ENCODE measurements around the gene AHCYL2.
"Not testable (repeated sequence)": the region's sequence is repeated elsewhere in the genome, so short reads cannot be mapped to it uniquely, and the experiment has no call there.

AHCYL2 gene

GRCh38 chr7:129401967-129402860, 177.4 kb downstream of the AHCYL2 start:
- Mint-ChIP-seq H3K4me3 (no peak overlapping the region), H3K36me3 (ENCODE audit: low read depth) (peaks cover 15% of the 10 kb centered on the region), H3K27ac (no peak overlapping the region), H3K4me1 (peaks cover 4% of the 10 kb centered on the region), H3K9me3 (no peaks in the 10 kb centered on the region), H3K27me3 (ENCODE audit: low read depth, poor library complexity) (peaks cover 3% of the 10 kb centered on the region)
- no peak for TF ChIP-seq CTCF (IDR thresholded peaks at IDR 0.05)
- DNase-seq, result no peak

- Mint-ChIP-seq H3K27me3 (ENCODE audit: low read depth, poor library complexity) (peaks cover 3% of the 10 kb centered on the region), H3K36me3 (ENCODE audit: low read depth) (peaks cover 28% of the 10 kb centered on the region), H3K27ac (no peak overlapping the region), H3K9me3 (no peaks in the 10 kb centered on the region), H3K4me3 (no peak overlapping the region), H3K4me1 (peaks cover 4% of the 10 kb centered on the region)
- no peak for DNase-seq
- no peak for TF ChIP-seq CTCF (IDR thresholded peaks at IDR 0.05)
These were observed 180.7 kb downstream of the AHCYL2 start for GRCh38 chr7:129405527-129405926.

- not testable (repeated sequence) for H3K4me1 Mint-ChIP-seq; H3K4me3 Mint-ChIP-seq; DNase-seq; H3K27me3 Mint-ChIP-seq (ENCODE audit: low read depth, poor library complexity); H3K27ac Mint-ChIP-seq
- H3K9me3 Mint-ChIP-seq, result peaks cover 12% of the 10 kb centered on the region
- H3K36me3 Mint-ChIP-seq (ENCODE audit: low read depth), result peaks cover 58% of the 10 kb centered on the region
These were observed 185.4 kb downstream of the AHCYL2 start for GRCh38 chr7:129410238-129410637.

- H3K27ac Mint-ChIP-seq, result no peak overlapping the region
- no peak overlapping the region for H3K4me3 Mint-ChIP-seq
- TF ChIP-seq CTCF (IDR thresholded peaks at IDR 0.05), result no peak
- H3K36me3 Mint-ChIP-seq (ENCODE audit: low read depth), result peaks cover 57% of the 10 kb centered on the region
- peaks cover 12% of the 10 kb centered on the region for H3K9me3 Mint-ChIP-seq
- no peaks in the 10 kb centered on the region for H3K4me1 Mint-ChIP-seq
- no peaks in the 10 kb centered on the region for H3K27me3 Mint-ChIP-seq (ENCODE audit: low read depth, poor library complexity)
- DNase-seq, result no peak
These were observed 187.7 kb downstream of the AHCYL2 start for GRCh38 chr7:129412501-129412900.

GRCh38 chr7:129417073-129417472, 192.2 kb downstream of the AHCYL2 start:
- Mint-ChIP-seq H3K4me1 (no peaks in the 10 kb centered on the region), H3K27ac (no peak overlapping the region), H3K36me3 (ENCODE audit: low read depth) (peaks cover 37% of the 10 kb centered on the region), H3K4me3 (no peak overlapping the region), H3K9me3 (peaks cover 7% of the 10 kb centered on the region), H3K27me3 (ENCODE audit: low read depth, poor library complexity) (no peaks in the 10 kb centered on the region)
- TF ChIP-seq CTCF (IDR thresholded peaks at IDR 0.05), result no peak
- no peak for DNase-seq

- Mint-ChIP-seq H3K4me1 (no peaks in the 10 kb centered on the region), H3K27ac (no peak overlapping the region), H3K9me3 (no peaks in the 10 kb centered on the region), H3K36me3 (ENCODE audit: low read depth) (peaks cover 22% of the 10 kb centered on the region), H3K27me3 (ENCODE audit: low read depth, poor library complexity) (no peaks in the 10 kb centered on the region), H3K4me3 (no peak overlapping the region)
- no peak for TF ChIP-seq CTCF (IDR thresholded peaks at IDR 0.05)
- no peak for DNase-seq
These were observed 197.0 kb downstream of the AHCYL2 start for GRCh38 chr7:129421717-129422250.

All from nephron progenitor cell (in vitro differentiated cells).